GM12878 (cell line): ENCODE measurements around the gene TTC8.

Source experiments
- CTCF ChIP-seq, 3 experiments: IDR thresholded peaks in 2 of 3; conservative IDR thresholded peaks in 1 of 3; 2 replicates each; pipeline ENCODE4 v1.5.1; 2011; ENCODE audit warnings: low read depth in 3 of 3, low read length in 3 of 3, mild to moderate bottlenecking in 3 of 3, control low read depth in 2 of 3, moderate library complexity in 2 of 3, inconsistent platforms in 1 of 3, mixed read lengths in 1 of 3; ENCODE audit not compliant: control insufficient read depth in 2 of 3, insufficient read depth in 1 of 3; ENCODE audit errors: extremely low read depth in 1 of 3
- E4F1 ChIP-seq: fragments of 450-650 bp; IDR thresholded peaks from 2 replicates; pipeline ENCODE4 v1.6.1; 2018; ENCODE audit warnings: borderline replicate concordance, mild to moderate bottlenecking; ENCODE audit not compliant: partially characterized antibody
- MYC ChIP-seq: IDR thresholded peaks from 2 replicates; pipeline ENCODE4 v1.6.1; 2011; ENCODE audit warnings: mild to moderate bottlenecking, low read length, moderate library complexity, inconsistent platforms; ENCODE audit not compliant: insufficient read depth, insufficient replicate concordance, insufficient read length, severe bottlenecking
- NBN ChIP-seq: fragments of 450-650 bp; IDR thresholded peaks from 2 replicates; pipeline ENCODE4 v1.6.1; 2016
- POLR2A ChIP-seq: IDR thresholded peaks from 2 replicates; pipeline ENCODE4 v1.6.1; 2011; ENCODE audit warnings: low read depth, mild to moderate bottlenecking, low read length
- RFX5 ChIP-seq: IDR thresholded peaks from 2 replicates; pipeline ENCODE4 v1.6.1; 2011; ENCODE audit warnings: low read depth, low read length, improper control_type of control experiment
- RUNX3 ChIP-seq: IDR thresholded peaks from 2 replicates; pipeline ENCODE4 v1.6.1; 2012; ENCODE audit warnings: low read length, inconsistent platforms
- SRF ChIP-seq, 2 experiments: IDR thresholded peaks; 2 replicates each; pipeline ENCODE4 v1.6.1; 2011; ENCODE audit warnings: low read depth in 2 of 2, low read length in 2 of 2, mild to moderate bottlenecking in 1 of 2, moderate library complexity in 1 of 2
- TCF12 ChIP-seq: IDR thresholded peaks from 2 replicates; pipeline ENCODE4 v1.6.1; 2011; ENCODE audit warnings: low read depth, mild to moderate bottlenecking, low read length

- TF ChIP-seq CTCF (IDR thresholded peaks at IDR 0.05 in 2 of 3, conservative IDR thresholded peaks at IDR 0.05 in 1 of 3; ENCODE audit: control insufficient read depth in 2 of 3, extremely low read depth in 1 of 3, insufficient read depth in 1 of 3, low read depth in 3 of 3, low read length in 3 of 3) (no peak), RFX5 (no peak), E4F1 (no peak), NBN (no peak), SRF (IDR thresholded peaks at IDR 0.05; ENCODE audit: low read depth in 2 of 2, low read length in 2 of 2) (no peak), POLR2A (no peak), RUNX3 (no peak), TCF12 (no peak), MYC (no peak)
Measured at GRCh38 chr14:88863167-88863566, 38.7 kb downstream of the TTC8 start.
